ENCODE measurements around the gene LYPD3.

LYPD3 gene

DNA sequence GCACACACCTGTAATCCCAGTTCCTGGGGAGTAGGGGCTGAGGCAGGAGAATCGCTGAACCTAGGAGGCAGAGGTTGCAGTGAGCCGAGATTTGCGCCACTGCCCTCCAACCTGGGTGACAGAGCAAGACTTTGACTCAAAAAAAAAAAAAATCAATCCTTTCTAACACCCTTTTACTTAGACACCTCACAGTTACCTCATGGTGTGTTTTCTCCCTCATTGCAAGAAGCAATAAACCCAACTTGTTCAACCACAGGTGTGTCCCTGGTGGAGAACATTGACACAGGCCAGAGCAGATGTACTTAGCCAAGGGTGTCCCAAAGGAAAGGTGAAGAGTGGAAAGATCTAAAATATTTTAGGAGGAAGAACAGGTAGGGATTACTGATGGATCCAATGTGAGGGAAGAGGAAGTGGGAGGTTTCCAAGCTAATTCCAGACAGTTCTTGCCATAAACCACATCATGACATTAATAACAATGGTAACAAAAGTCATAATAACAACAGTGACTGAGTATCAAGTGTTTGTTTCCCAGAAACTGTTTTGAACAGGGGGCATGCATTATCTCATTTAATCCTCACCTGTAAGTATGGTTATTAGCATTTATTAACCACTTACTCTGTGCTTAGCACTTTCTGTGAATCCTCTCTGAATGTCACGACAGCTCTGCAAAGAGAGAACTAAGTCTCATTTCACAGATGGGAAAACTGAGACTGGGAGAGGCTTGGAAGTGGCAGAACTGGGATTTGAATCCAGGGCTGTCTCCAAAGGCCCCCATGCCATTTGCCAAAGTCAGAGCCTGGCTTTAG, 3.1 kb upstream of the LYPD3 start:
- no peak for TF ChIP-seq CTCF (conservative IDR thresholded peaks at IDR 0.05; ENCODE audit: low read length)
- no peak for DNase-seq (ENCODE audit: low read depth)
- no peak overlapping the region for H3K4me3 ChIP-seq (ENCODE audit: low read length)

- DNase-seq (ENCODE audit: low read depth): peak; percentile 38
- no peak overlapping the region for H3K4me3 ChIP-seq (ENCODE audit: low read length)
- TF ChIP-seq CTCF (conservative IDR thresholded peaks at IDR 0.05; ENCODE audit: low read length): no peak
Measured at GRCh38 chr19:43467730-43468129, 2.3 kb upstream of the LYPD3 start.

DNA sequence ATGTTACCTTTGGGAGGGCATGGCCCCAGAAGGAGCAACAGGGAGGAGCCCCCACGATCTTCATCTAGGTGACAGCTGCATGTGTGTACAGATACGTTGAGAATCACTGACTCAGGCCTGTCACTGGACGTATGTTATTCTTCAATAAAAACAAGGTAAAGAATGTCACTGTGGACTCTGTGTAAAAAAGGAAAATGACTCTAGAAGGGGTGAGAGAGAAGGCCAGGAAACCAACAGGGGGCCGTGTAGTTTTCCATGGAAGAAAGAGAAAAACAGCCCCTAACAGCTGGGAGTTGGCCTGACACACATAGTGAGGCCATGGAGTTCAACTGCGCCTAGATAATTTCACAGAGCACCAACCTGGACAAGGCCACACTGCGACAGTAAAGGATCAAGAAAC, 1.9 kb upstream of the LYPD3 start:
- no peak for DNase-seq (ENCODE audit: low read depth)
- TF ChIP-seq CTCF (conservative IDR thresholded peaks at IDR 0.05; ENCODE audit: low read length): no peak
- H3K4me3 ChIP-seq (ENCODE audit: low read length): no peak overlapping the region

GRCh38 chr19:43466793-43467192, 1.4 kb upstream of the LYPD3 start:
- no peak for TF ChIP-seq CTCF (conservative IDR thresholded peaks at IDR 0.05; ENCODE audit: low read length)
- no peak overlapping the region for H3K4me3 ChIP-seq (ENCODE audit: low read length)
- no peak for DNase-seq (ENCODE audit: low read depth)

DNA sequence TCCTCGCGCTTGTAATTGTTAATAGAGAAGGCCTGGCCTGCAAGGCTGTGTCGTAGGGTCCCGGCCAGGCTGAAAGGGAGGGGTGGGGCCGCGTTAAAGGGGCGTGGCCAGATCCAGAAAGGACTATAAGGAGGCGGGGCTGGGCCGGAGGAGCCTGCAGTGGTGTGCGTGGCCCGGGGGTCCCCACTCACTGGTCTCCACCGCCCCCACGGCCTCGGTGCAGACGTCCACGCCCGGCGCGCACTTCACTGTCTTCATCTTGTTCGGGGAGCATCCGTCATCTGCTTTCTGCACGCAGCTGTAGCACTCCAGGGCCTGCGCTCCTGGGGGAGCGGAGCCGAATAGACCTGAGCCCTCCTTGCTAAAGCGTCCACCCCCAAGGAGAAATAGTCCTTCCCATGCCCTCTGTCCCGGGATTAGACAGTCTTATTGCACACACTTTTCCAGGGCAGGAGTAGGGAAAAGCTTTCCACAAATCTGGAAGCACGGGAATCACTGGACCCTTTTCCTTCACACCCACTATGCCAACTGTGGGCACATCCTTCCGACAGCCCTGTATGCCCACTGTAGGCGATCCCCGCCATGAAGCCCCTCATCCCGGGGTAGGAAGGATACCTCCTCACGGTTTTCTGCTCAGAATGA, 1.2 kb downstream of the LYPD3 start:
- peak overlapping the region; percentile 85 for H3K4me3 ChIP-seq (ENCODE audit: low read length)
- no peak for DNase-seq (ENCODE audit: low read depth)
- no peak for TF ChIP-seq CTCF (conservative IDR thresholded peaks at IDR 0.05; ENCODE audit: low read length)

GRCh38 chr19:43463381-43464133, 1.9 kb downstream of the LYPD3 start:
- DNase-seq (ENCODE audit: low read depth): peak; percentile 85
- TF ChIP-seq CTCF (conservative IDR thresholded peaks at IDR 0.05; ENCODE audit: low read length): no peak
- peak overlapping the region; percentile 85 for H3K4me3 ChIP-seq (ENCODE audit: low read length)
